Measurements from ENCODE around the gene SLC6A18. TPM values are rescaled to one million over a fixed set of nuclear protein-coding genes. Genes with fewer than 3 reads are reported as not detected.

Gene SLC6A18
- total and polyA plus RNA-seq, 9 of the 15 experiments (the other 6 are each of a cell fraction or from before 2014, with no cell fraction given), result not detected

- TF ChIP-seq YY1 (IDR thresholded peaks at IDR 0.05; ENCODE audit: borderline replicate concordance in 1 of 3, control insufficient read depth in 1 of 3, extremely low read depth in 1 of 3, insufficient read depth in 3 of 3, insufficient read length in 1 of 3, insufficient replicate concordance in 2 of 3, low read depth in 1 of 3, low read length in 2 of 3) (peak in 1 of 3 experiments; percentile 46), NUFIP1 (IDR thresholded peaks at IDR 0.05; ENCODE audit: partially characterized antibody) (no peak), PPARD (CRISPR knock-in tag; IDR thresholded peaks at IDR 0.05) (no peak), PHTF2 (CRISPR knock-in tag; IDR thresholded peaks at IDR 0.05) (no peak), CBX1 (IDR thresholded peaks at IDR 0.05; ENCODE audit: low read depth) (no peak), GABPB1 (CRISPR knock-in tag; IDR thresholded peaks at IDR 0.05) (no peak; the same call in 1 of the 2 replicates), E2F6 (IDR thresholded peaks at IDR 0.05; ENCODE audit: borderline replicate concordance in 1 of 2, extremely low read depth in 1 of 2, insufficient read depth in 1 of 2, insufficient read length in 1 of 2, low read depth in 1 of 2, low read length in 1 of 2, poor library complexity in 1 of 2, severe bottlenecking in 1 of 2) (peak; percentile 8 to 41), ZKSCAN1 (IDR thresholded peaks at IDR 0.05; ENCODE audit: low read depth, low read length) (peak; percentile 46), ZNF263 (CRISPR knock-in tag; IDR thresholded peaks at IDR 0.05; ENCODE audit: borderline replicate concordance) (no peak), ETV6 (IDR thresholded peaks at IDR 0.05; ENCODE audit: borderline replicate concordance in 1 of 2, low read depth in 2 of 2, low read length in 1 of 2) (no peak), ETV6 (CRISPR knock-in tag; IDR thresholded peaks at IDR 0.05; ENCODE audit: borderline replicate concordance) (no peak), EGR1 (conservative IDR thresholded peaks at IDR 0.05) (peak; percentile 95), KDM1A (IDR thresholded peaks at IDR 0.05) (peak; percentile 91), CREBBP (IDR thresholded peaks at IDR 0.05; ENCODE audit: low read depth, low read length) (no peak), RBM17 (IDR thresholded peaks at IDR 0.05; ENCODE audit: borderline replicate concordance, low read depth, low read length) (no peak), HSF4 (CRISPR knock-in tag; IDR thresholded peaks at IDR 0.05; ENCODE audit: borderline replicate concordance) (no peak), TCF3 (CRISPR knock-in tag; IDR thresholded peaks at IDR 0.05) (peak; percentile 67), ZNF830 (CRISPR knock-in tag; IDR thresholded peaks at IDR 0.05) (0 out of 2 replicates have a peak, but pooled peaks have one; percentile 65), HMGN3 (IDR thresholded peaks at IDR 0.05; ENCODE audit: borderline replicate concordance, extremely low read depth, insufficient read length, low read depth, low read length) (peak; percentile 85), TCFL5 (CRISPR knock-in tag; conservative IDR thresholded peaks at IDR 0.05) (0 out of 2 replicates have a peak, but pooled peaks have one; percentile 38)
- TF ChIP-seq, protein P1, sequence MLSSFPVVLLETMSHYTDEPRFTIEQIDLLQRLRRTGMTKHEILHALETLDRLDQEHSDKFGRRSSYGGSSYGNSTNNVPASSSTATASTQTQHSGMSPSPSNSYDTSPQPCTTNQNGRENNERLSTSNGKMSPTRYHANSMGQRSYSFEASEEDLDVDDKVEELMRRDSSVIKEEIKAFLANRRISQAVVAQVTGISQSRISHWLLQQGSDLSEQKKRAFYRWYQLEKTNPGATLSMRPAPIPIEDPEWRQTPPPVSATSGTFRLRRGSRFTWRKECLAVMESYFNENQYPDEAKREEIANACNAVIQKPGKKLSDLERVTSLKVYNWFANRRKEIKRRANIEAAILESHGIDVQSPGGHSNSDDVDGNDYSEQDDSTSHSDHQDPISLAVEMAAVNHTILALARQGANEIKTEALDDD (IDR thresholded peaks at IDR 0.05), result peak; percentile 41; the same call in 1 of the 2 replicates
- TF ChIP-seq, protein P2, sequence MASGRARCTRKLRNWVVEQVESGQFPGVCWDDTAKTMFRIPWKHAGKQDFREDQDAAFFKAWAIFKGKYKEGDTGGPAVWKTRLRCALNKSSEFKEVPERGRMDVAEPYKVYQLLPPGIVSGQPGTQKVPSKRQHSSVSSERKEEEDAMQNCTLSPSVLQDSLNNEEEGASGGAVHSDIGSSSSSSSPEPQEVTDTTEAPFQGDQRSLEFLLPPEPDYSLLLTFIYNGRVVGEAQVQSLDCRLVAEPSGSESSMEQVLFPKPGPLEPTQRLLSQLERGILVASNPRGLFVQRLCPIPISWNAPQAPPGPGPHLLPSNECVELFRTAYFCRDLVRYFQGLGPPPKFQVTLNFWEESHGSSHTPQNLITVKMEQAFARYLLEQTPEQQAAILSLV (tag; IDR thresholded peaks at IDR 0.05), result peak; percentile 68; the same call in 1 of the 2 replicates
- TF ChIP-seq, protein P3, sequence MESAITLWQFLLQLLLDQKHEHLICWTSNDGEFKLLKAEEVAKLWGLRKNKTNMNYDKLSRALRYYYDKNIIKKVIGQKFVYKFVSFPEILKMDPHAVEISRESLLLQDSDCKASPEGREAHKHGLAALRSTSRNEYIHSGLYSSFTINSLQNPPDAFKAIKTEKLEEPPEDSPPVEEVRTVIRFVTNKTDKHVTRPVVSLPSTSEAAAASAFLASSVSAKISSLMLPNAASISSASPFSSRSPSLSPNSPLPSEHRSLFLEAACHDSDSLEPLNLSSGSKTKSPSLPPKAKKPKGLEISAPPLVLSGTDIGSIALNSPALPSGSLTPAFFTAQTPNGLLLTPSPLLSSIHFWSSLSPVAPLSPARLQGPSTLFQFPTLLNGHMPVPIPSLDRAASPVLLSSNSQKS (CRISPR knock-in tag; IDR thresholded peaks at IDR 0.05), result no peak
Observed at GRCh38 chr5:1199649-1200494, 25.3 kb upstream of the SLC6A18 start (continued).

All from K562 (cell line).